ACHN (cell line): ENCODE data around the gene MLEC.
A peak's percentile ranks its signal among the peaks of the same experiment; 100 is the strongest.
"Not testable (repeated sequence)": the region's sequence is repeated elsewhere in the genome, so short reads cannot be mapped to it uniquely, and the experiment has no call there.

Source experiments
- DNase-seq: peaks from one replicate; pipeline ENCODE4 v3.0.0-alpha.2; 2015
- in situ Hi-C: cut with HindIII; loops from 2 replicates; pipeline ENCODE4 v1.10.0; 2017; ENCODE audit warnings: low sequenced_read_pairs, low pct_ligation_motif_present, low pct_unique_long_range_greater_than_20kb

MLEC gene

GRCh38 chr12:120712610-120713009, 25.7 kb downstream of the MLEC start:
- in situ Hi-C loops, result no loop called here
- no peak for DNase-seq

GRCh38 chr12:120713861-120714482, 27.0 kb downstream of the MLEC start:
- in situ Hi-C loops, result no loop called here
- DNase-seq, result peak; percentile 86

- in situ Hi-C loops, result no loop called here
- no peak for DNase-seq
These were observed 31.1 kb downstream of the MLEC start for GRCh38 chr12:120718055-120718454.

GRCh38 chr12:120719072-120719471, 32.1 kb downstream of the MLEC start:
- no peak for DNase-seq
- in situ Hi-C loops, result no loop called here

GRCh38 chr12:120719496-120720233, 32.7 kb downstream of the MLEC start:
- no peak for DNase-seq
- in situ Hi-C loops, result no loop called here

- DNase-seq, result peak; percentile 49
- in situ Hi-C loops, result no loop called here
These were observed 33.5 kb downstream of the MLEC start for GRCh38 chr12:120720234-120720986.

GRCh38 chr12:120720987-120721801, 34.2 kb downstream of the MLEC start:
- in situ Hi-C loops, result no loop called here

GRCh38 chr12:120721866-120722265, 34.9 kb downstream of the MLEC start:
- in situ Hi-C loops, result no loop called here
- no peak for DNase-seq

More at GRCh38 chr12:120720987-120721801, 34.2 kb downstream of the MLEC start:
- DNase-seq, result no peak

GRCh38 chr12:120722784-120723183, 35.8 kb downstream of the MLEC start:
- in situ Hi-C loops, result no loop called here

GRCh38 chr12:120724720-120725119, 37.8 kb downstream of the MLEC start:
- in situ Hi-C loops, result no loop called here

More at GRCh38 chr12:120722784-120723183, 35.8 kb downstream of the MLEC start:
- no peak for DNase-seq

GRCh38 chr12:120725151-120725658, 38.3 kb downstream of the MLEC start:
- no peak for DNase-seq
- in situ Hi-C loops, result no loop called here

More at GRCh38 chr12:120724720-120725119, 37.8 kb downstream of the MLEC start:
- DNase-seq, result no peak

- peak; percentile 92 for DNase-seq
- in situ Hi-C loops, result no loop called here
These were observed 38.9 kb downstream of the MLEC start, which contains the start of gene ACADS for GRCh38 chr12:120725659-120726509. Gene ACADS, plus strand, starts transcription at chr12:120725826. Its CDS starts 60 bp downstream, at chr12:120725886.

GRCh38 chr12:120726510-120726793, 39.5 kb downstream of the MLEC start:
- no peak for DNase-seq
- in situ Hi-C loops, result no loop called here

GRCh38 chr12:120726961-120727360, 40.0 kb downstream of the MLEC start:
- no peak for DNase-seq
- in situ Hi-C loops, result no loop called here

- in situ Hi-C loops, DNase-seq: not testable (repeated sequence)
These were observed 45.2 kb downstream of the MLEC start for GRCh38 chr12:120732198-120732597.

- in situ Hi-C loops, result no loop called here
- no peak for DNase-seq
These were observed 46.6 kb downstream of the MLEC start for GRCh38 chr12:120733574-120733973.

- in situ Hi-C loops, result no loop called here
These were observed 47.3 kb downstream of the MLEC start for GRCh38 chr12:120734210-120734609.

GRCh38 chr12:120735181-120735580, 48.2 kb downstream of the MLEC start:
- in situ Hi-C loops, result no loop called here
- DNase-seq, result no peak

More at GRCh38 chr12:120734210-120734609, 47.3 kb downstream of the MLEC start:
- DNase-seq, result no peak
